Measurements from ENCODE around the gene TMEM151B.

Gene TMEM151B

GRCh38 chr6:44250067-44250717 is 20.1 kb upstream of the TMEM151B start:
- Histone ChIP-seq H3K14ac (ENCODE audit: low read length) (no peak overlapping the region), H2AK5ac (ENCODE audit: low read length) (no peak overlapping the region), H4K8ac (ENCODE audit: low read depth, low read length) (no peak overlapping the region), H4K91ac (ENCODE audit: low read depth, low read length) (no peak overlapping the region), H3K27me3 (ENCODE audit: insufficient read depth, low read length) (no peaks in the 10 kb centered on the region), H3K79me1 (ENCODE audit: low read length) (peaks cover 16% of the 10 kb centered on the region), H3K36me3 (ENCODE audit: control insufficient read depth in 1 of 2, insufficient read depth in 2 of 2, low read length in 2 of 2) (peaks cover 41 to 63% of the 10 kb centered on the region in 2 experiments), H3K4me2 (ENCODE audit: low read length) (no peak overlapping the region), H3K4me1 (ENCODE audit: control insufficient read depth in 1 of 2, insufficient read depth in 2 of 2, low read length in 2 of 2) (peaks cover 2 to 10% of the 10 kb centered on the region in 2 experiments), H3K4me3 (ENCODE audit: low read depth, low read length) (no peak overlapping the region), H3K9me3 (ENCODE audit: insufficient read depth, low read depth, low read length) (no peaks in the 10 kb centered on the region), H3K27ac (ENCODE audit: low read depth, low read length) (no peak overlapping the region), H3K79me2 (ENCODE audit: control insufficient read depth, insufficient read depth, low read length, poor library complexity) (peaks cover 21% of the 10 kb centered on the region), H3K9ac (ENCODE audit: low read length) (no peak overlapping the region), H2AFZ (ENCODE audit: insufficient read depth, low read length, poor library complexity) (no peak overlapping the region), H4K12ac (ENCODE audit: low read depth, low read length) (no peak overlapping the region), H2BK12ac (ENCODE audit: low read length) (no peak overlapping the region), H2BK120ac (ENCODE audit: insufficient read depth, low read length, poor library complexity) (no peak overlapping the region), H3K18ac (ENCODE audit: low read length) (no peak overlapping the region), H2BK5ac (ENCODE audit: low read depth, low read length, poor library complexity) (no peak overlapping the region), H3K4ac (ENCODE audit: low read depth, low read length) (no peak overlapping the region), H3K23ac (ENCODE audit: low read length) (no peak overlapping the region)
- peak in 1 of 2 donors; percentile 23 for DNase-seq
- WGBS (ENCODE audit: extremely low coverage, insufficient coverage, insufficient read length): 100% methylated on average over 1 of the region's 6 CpGs

DNA sequence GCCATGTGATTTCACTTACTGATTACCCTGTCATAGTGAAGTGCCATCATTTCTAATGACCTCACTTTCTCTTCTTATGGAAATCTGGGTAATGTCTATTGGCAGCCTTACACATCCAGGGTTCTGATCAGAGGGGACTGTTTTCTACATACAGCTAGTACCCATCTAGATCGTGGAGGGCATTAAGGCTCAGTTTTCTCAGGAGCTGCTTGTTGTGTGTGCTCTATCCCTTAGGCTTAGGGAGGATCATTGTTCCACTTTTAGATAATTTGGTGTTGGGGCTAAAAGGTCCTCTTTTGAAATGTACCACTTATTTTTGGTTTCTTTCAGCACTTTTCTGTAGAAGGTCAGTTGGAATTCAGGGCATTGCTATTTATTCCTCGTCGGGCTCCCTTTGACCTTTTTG is 19.5 kb upstream of the TMEM151B start:
- no CpG with 5 or more reads among the region's 3 CpGs for WGBS (ENCODE audit: extremely low coverage, insufficient coverage, insufficient read length)
- H3K9me3 ChIP-seq (ENCODE audit: insufficient read depth, low read depth, low read length): no peaks in the 10 kb centered on the region
- H2BK12ac ChIP-seq (ENCODE audit: low read length): no peak overlapping the region
- no peaks in the 10 kb centered on the region for H3K27me3 ChIP-seq (ENCODE audit: insufficient read depth, low read length)
- no peak overlapping the region for H3K4me3 ChIP-seq (ENCODE audit: low read depth, low read length)
- H3K23ac ChIP-seq (ENCODE audit: low read length): no peak overlapping the region
- no peak overlapping the region for H3K27ac ChIP-seq (ENCODE audit: low read depth, low read length)
- no peak overlapping the region for H4K12ac ChIP-seq (ENCODE audit: low read depth, low read length)
- peaks cover under 1 to 8% of the 10 kb centered on the region in 2 experiments for H3K4me1 ChIP-seq (ENCODE audit: control insufficient read depth in 1 of 2, insufficient read depth in 2 of 2, low read length in 2 of 2)
- no peak overlapping the region for H3K18ac ChIP-seq (ENCODE audit: low read length)
- peaks cover 20% of the 10 kb centered on the region for H3K79me2 ChIP-seq (ENCODE audit: control insufficient read depth, insufficient read depth, low read length, poor library complexity)
- no peak overlapping the region for H3K14ac ChIP-seq (ENCODE audit: low read length)
- no peak overlapping the region for H2AFZ ChIP-seq (ENCODE audit: insufficient read depth, low read length, poor library complexity)
- peaks cover 14% of the 10 kb centered on the region for H3K79me1 ChIP-seq (ENCODE audit: low read length)
- no peak overlapping the region for H4K91ac ChIP-seq (ENCODE audit: low read depth, low read length)
- peaks cover 43 to 66% of the 10 kb centered on the region in 2 experiments for H3K36me3 ChIP-seq (ENCODE audit: control insufficient read depth in 1 of 2, insufficient read depth in 2 of 2, low read length in 2 of 2)
- H3K4ac ChIP-seq (ENCODE audit: low read depth, low read length): no peak overlapping the region
- H3K9ac ChIP-seq (ENCODE audit: low read length): no peak overlapping the region
- no peak overlapping the region for H2BK120ac ChIP-seq (ENCODE audit: insufficient read depth, low read length, poor library complexity)
- H2AK5ac ChIP-seq (ENCODE audit: low read length): no peak overlapping the region
- H3K4me2 ChIP-seq (ENCODE audit: low read length): no peak overlapping the region
- DNase-seq: no peak
- H4K8ac ChIP-seq (ENCODE audit: low read depth, low read length): no peak overlapping the region
- H2BK5ac ChIP-seq (ENCODE audit: low read depth, low read length, poor library complexity): no peak overlapping the region

DNA sequence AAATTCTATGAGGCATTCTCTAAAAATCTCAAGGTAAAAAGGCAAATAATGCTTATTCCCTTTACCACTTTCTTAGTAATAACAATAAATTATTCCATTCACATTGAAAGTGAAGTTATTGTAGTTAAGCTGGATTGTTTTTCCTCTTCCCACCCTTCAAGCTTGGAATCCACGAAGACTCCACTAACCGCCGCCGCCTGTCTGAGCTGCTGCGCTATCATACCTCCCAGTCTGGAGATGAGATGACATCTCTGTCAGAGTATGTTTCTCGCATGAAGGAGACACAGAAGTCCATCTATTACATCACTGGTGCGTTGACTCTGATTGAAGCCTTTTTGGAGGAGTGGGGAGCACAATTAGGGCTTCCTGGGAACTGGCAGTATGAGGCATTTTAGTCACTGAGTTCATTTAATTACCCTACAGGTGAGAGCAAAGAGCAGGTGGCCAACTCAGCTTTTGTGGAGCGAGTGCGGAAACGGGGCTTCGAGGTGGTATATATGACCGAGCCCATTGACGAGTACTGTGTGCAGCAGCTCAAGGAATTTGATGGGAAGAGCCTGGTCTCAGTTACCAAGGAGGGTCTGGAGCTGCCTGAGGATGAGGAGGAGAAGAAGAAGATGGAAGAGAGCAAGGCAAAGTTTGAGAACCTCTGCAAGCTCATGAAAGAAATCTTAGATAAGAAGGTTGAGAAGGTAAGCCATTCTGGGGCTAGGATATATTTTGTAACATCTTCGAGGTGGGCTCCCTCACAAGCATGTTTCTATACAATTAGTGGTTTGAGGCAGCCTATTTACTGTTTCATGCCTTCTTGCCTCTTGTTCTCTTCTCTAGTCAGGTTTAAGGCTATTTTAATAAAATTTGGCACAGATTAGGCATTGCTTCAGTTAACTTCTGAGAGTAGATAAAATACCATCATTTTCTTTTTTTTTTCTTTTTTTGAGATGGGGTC is 18.4 kb upstream of the TMEM151B start:
- H4K91ac ChIP-seq (ENCODE audit: low read depth, low read length): no peak overlapping the region
- no peak overlapping the region for H2AFZ ChIP-seq (ENCODE audit: insufficient read depth, low read length, poor library complexity)
- no peak overlapping the region for H2BK12ac ChIP-seq (ENCODE audit: low read length)
- no peak overlapping the region for H4K8ac ChIP-seq (ENCODE audit: low read depth, low read length)
- H3K4me1 ChIP-seq (ENCODE audit: control insufficient read depth in 1 of 2, insufficient read depth in 2 of 2, low read length in 2 of 2): peaks cover 9 to 11% of the 10 kb centered on the region in 2 experiments
- no peaks in the 10 kb centered on the region for H3K9me3 ChIP-seq (ENCODE audit: insufficient read depth, low read depth, low read length)
- peaks cover 43 to 69% of the 10 kb centered on the region in 2 experiments for H3K36me3 ChIP-seq (ENCODE audit: control insufficient read depth in 1 of 2, insufficient read depth in 2 of 2, low read length in 2 of 2)
- no peak overlapping the region for H3K4me2 ChIP-seq (ENCODE audit: low read length)
- H2BK120ac ChIP-seq (ENCODE audit: insufficient read depth, low read length, poor library complexity): no peak overlapping the region
- peaks cover 19% of the 10 kb centered on the region for H3K79me2 ChIP-seq (ENCODE audit: control insufficient read depth, insufficient read depth, low read length, poor library complexity)
- H2BK5ac ChIP-seq (ENCODE audit: low read depth, low read length, poor library complexity): no peak overlapping the region
- no peak overlapping the region for H3K9ac ChIP-seq (ENCODE audit: low read length)
- H3K27me3 ChIP-seq (ENCODE audit: insufficient read depth, low read length): no peaks in the 10 kb centered on the region
- H3K18ac ChIP-seq (ENCODE audit: low read length): no peak overlapping the region
- H3K79me1 ChIP-seq (ENCODE audit: low read length): peaks cover 11% of the 10 kb centered on the region
- no peak overlapping the region for H2AK5ac ChIP-seq (ENCODE audit: low read length)
- DNase-seq: peak in 1 of 2 donors; percentile 9
- H3K27ac ChIP-seq (ENCODE audit: low read depth, low read length): no peak overlapping the region
- no peak overlapping the region for H3K4me3 ChIP-seq (ENCODE audit: low read depth, low read length)
- H3K23ac ChIP-seq (ENCODE audit: low read length): no peak overlapping the region
- WGBS (ENCODE audit: extremely low coverage, insufficient coverage, insufficient read length): no CpG with 5 or more reads among the region's 14 CpGs
- H3K4ac ChIP-seq (ENCODE audit: low read depth, low read length): no peak overlapping the region
- no peak overlapping the region for H4K12ac ChIP-seq (ENCODE audit: low read depth, low read length)
- H3K14ac ChIP-seq (ENCODE audit: low read length): no peak overlapping the region

GRCh38 chr6:44253307-44254101 is 16.7 kb upstream of the TMEM151B start:
- H3K4me2 ChIP-seq (ENCODE audit: low read length): no peak overlapping the region
- H4K12ac ChIP-seq (ENCODE audit: low read depth, low read length): no peak overlapping the region
- no peak overlapping the region for H2AK5ac ChIP-seq (ENCODE audit: low read length)
- no peak overlapping the region for H3K14ac ChIP-seq (ENCODE audit: low read length)
- H3K9ac ChIP-seq (ENCODE audit: low read length): no peak overlapping the region
- no peak overlapping the region for H3K23ac ChIP-seq (ENCODE audit: low read length)
- H4K91ac ChIP-seq (ENCODE audit: low read depth, low read length): no peak overlapping the region
- H3K18ac ChIP-seq (ENCODE audit: low read length): no peak overlapping the region
- no peak overlapping the region for H2BK5ac ChIP-seq (ENCODE audit: low read depth, low read length, poor library complexity)
- no CpG with 5 or more reads among the region's 10 CpGs for WGBS (ENCODE audit: extremely low coverage, insufficient coverage, insufficient read length)
- peaks cover 13% of the 10 kb centered on the region for H3K79me2 ChIP-seq (ENCODE audit: control insufficient read depth, insufficient read depth, low read length, poor library complexity)
- H3K4me3 ChIP-seq (ENCODE audit: low read depth, low read length): no peak overlapping the region
- no peaks in the 10 kb centered on the region for H3K9me3 ChIP-seq (ENCODE audit: insufficient read depth, low read depth, low read length)
- peaks cover 43 to 71% of the 10 kb centered on the region in 2 experiments for H3K36me3 ChIP-seq (ENCODE audit: control insufficient read depth in 1 of 2, insufficient read depth in 2 of 2, low read length in 2 of 2)
- peaks cover 9 to 14% of the 10 kb centered on the region in 2 experiments for H3K4me1 ChIP-seq (ENCODE audit: control insufficient read depth in 1 of 2, insufficient read depth in 2 of 2, low read length in 2 of 2)
- H2BK12ac ChIP-seq (ENCODE audit: low read length): no peak overlapping the region
- H3K27me3 ChIP-seq (ENCODE audit: insufficient read depth, low read length): no peaks in the 10 kb centered on the region
- no peak overlapping the region for H3K27ac ChIP-seq (ENCODE audit: low read depth, low read length)
- H4K8ac ChIP-seq (ENCODE audit: low read depth, low read length): no peak overlapping the region
- peak; percentile 33 to 63 for DNase-seq
- H2BK120ac ChIP-seq (ENCODE audit: insufficient read depth, low read length, poor library complexity): no peak overlapping the region
- H3K79me1 ChIP-seq (ENCODE audit: low read length): peaks cover 9% of the 10 kb centered on the region
- no peak overlapping the region for H3K4ac ChIP-seq (ENCODE audit: low read depth, low read length)
- H2AFZ ChIP-seq (ENCODE audit: insufficient read depth, low read length, poor library complexity): no peak overlapping the region

All from trophoblast cell (in vitro differentiated cells and primary cell).